ENCODE data around the gene SPOPL.
A peak's percentile ranks its signal among the peaks of the same experiment; 100 is the strongest.
"Not testable (repeated sequence)": the region's sequence is repeated elsewhere in the genome, so short reads cannot be mapped to it uniquely, and the experiment has no call there.

SPOPL gene

DNA sequence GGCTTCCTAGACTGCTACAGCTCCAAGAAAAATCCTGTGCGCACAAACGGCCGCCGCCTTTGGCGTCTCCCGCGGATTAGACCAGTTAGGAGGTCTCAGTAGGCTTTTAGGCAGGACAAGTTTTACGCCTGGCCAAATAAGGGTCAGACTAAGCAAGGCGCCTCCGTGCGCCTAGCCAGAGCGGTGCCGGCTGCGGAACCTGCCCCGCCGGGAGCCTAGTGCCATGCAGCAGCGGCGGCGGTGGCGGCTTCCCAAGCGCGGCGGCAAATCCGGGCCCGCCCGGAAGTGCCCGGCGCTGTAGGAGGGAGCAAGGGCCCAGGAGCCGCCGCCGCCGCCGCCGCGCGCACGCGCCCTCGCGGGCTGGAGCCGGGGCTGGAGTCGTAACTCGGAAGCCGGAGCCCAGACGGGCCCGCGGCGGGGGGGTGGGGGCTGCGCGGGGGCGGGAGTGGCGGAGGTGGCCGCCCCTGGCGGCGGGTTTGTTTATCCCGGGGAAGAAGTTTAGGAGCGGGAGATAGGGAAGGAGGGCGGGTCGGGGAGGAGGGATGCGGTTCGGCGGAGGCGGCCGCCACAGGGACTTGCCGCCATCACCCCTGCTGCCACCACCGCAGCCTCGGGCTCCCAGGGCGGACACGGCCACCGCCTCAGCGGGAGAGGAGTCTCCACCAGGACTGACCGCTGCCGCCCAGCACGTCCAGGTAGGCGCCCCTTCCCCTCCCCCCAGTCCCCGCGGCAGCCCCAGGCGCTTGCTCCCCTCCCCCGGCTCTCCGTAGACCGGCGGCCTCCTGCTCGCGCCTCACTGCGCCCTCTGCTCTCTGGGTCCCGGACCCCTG is at the start of gene SPOPL:
TSS of gene SPOPL (plus strand) at position 346 of the 830 bp plus-strand sequence. CDS start 48,447 bp downstream, outside the sequence.
- H3K4me3 ChIP-seq = peak within 1 kb of the TSS; percentile 86
- peak within 1 kb of the TSS; percentile 88 for H3K27ac ChIP-seq
- no peak for TF ChIP-seq Cebpa-rat (IDR thresholded peaks at IDR 0.05)
- no peaks in the 10 kb centered on the region for H3K27me3 ChIP-seq
- peak within 1 kb of the TSS; percentile 91 for H3K4me2 ChIP-seq
- peaks cover 45% of the 10 kb centered on the region for H4K20me1 ChIP-seq
- peak within 1 kb of the TSS; percentile 86 for H3K9ac ChIP-seq
- H3K36me3 ChIP-seq = no peaks in the 10 kb centered on the region
- peaks cover 35% of the 10 kb centered on the region for H3K4me1 ChIP-seq
- H3K9me3 ChIP-seq = no peaks in the 10 kb centered on the region

DNA sequence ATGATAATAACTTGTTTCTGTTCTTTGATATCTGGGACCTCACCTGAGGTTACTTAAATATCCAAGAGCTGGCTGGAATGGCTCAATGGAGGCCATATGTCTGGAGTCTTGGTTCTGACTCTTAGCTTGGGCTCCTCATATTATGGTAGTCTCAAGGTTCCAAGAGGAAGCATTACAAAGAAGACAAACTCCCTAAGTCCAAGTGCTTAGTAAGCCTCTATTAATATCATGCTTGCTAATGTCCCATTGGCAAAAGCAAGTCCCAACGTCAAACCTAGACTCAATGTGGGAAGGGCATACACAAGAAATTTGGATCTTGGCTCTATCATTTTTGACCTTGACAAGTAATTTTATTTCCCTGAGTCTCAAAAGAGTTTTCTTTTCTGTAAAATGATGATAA is 49.2 kb upstream of the SPOPL start:
- H4K20me1 ChIP-seq = no peaks in the 10 kb centered on the region

DNA sequence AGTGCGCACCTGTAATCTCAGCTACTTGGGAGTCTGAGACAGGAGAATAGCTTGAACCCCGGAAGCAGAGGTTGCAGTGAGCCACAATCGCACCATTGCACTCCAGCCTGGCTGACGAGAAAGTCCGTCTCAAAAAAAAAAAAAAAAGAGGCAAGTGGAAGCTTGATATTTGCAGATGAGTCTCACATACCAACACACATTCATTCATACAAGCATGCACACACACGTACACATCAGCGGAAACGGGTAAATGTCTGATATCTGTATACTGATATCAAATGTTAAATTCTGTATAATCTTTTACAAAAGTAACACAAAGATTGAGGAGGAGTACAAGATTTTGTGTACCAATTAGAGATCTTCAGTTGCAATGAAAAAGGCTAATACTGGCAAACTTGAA is 47.8 kb upstream of the SPOPL start:
- H3K9me3 ChIP-seq = no peaks in the 10 kb centered on the region
- H4K20me1 ChIP-seq = no peaks in the 10 kb centered on the region
- H3K4me2 ChIP-seq = no peak overlapping the region
- no peak for TF ChIP-seq Cebpa-rat (IDR thresholded peaks at IDR 0.05)
- no peaks in the 10 kb centered on the region for H3K36me3 ChIP-seq
- no peaks in the 10 kb centered on the region for H3K27me3 ChIP-seq
- no peak overlapping the region for H3K4me3 ChIP-seq
- no peaks in the 10 kb centered on the region for H3K4me1 ChIP-seq
- H3K27ac ChIP-seq = no peak overlapping the region
- no peak overlapping the region for H3K9ac ChIP-seq

More for the DNA sequence above, 49.2 kb upstream of the SPOPL start:
- Histone ChIP-seq H3K4me3 (no peak overlapping the region), H3K9ac (no peak overlapping the region), H3K27me3 (no peaks in the 10 kb centered on the region), H3K4me2 (no peak overlapping the region), H3K4me1 (no peaks in the 10 kb centered on the region), H3K36me3 (no peaks in the 10 kb centered on the region), H3K9me3 (no peaks in the 10 kb centered on the region), H3K27ac (no peak overlapping the region)
- TF ChIP-seq Cebpa-rat (IDR thresholded peaks at IDR 0.05) = no peak

DNA sequence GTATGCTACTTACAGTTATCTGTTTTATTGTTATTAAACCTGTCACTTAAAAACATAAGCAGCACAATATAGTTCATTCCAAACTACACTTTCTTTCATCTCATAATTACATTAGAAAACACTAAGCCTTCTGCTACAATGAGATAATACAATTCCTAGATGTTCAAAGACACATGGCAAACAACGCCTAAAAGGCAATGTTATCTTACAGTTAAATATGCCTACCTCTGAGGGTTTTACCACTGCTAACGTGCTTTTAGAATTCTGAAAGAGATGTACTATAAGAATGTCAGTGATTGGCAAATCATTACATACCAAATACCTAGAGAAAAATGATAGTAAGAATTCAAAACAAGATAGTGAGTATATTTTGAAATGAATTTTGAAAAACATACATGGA is 46.8 kb upstream of the SPOPL start:
- Histone ChIP-seq H3K4me2 (no peak overlapping the region), H3K4me3 (no peak overlapping the region), H3K36me3 (no peaks in the 10 kb centered on the region), H3K9me3 (no peaks in the 10 kb centered on the region), H3K27ac (no peak overlapping the region), H3K9ac (no peak overlapping the region), H4K20me1 (no peaks in the 10 kb centered on the region), H3K4me1 (no peaks in the 10 kb centered on the region), H3K27me3 (no peaks in the 10 kb centered on the region)
- TF ChIP-seq Cebpa-rat (IDR thresholded peaks at IDR 0.05) = no peak

DNA sequence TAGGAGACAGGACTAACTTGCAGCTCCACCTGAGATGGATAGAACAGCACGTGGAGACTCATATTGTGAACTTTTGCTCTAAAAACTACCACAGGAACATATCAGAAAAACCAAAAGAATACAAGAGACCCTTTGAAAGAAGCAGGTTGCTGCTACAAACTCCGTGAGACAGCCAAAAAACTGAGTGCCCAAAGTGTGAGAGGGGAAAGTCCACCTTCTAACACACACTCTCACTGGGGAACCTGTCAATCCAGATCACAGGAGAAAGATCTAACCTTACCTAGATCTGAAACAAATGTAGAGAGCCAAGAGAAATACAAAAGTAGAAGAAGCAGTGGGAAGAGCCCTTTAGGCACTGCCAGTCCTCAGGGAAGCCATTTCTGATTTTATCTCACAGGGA is 46.3 kb upstream of the SPOPL start:
- H3K4me2 ChIP-seq = no peak overlapping the region
- no peak overlapping the region for H3K27ac ChIP-seq
- H3K9ac ChIP-seq = no peak overlapping the region
- H3K27me3 ChIP-seq = no peaks in the 10 kb centered on the region
- no peaks in the 10 kb centered on the region for H4K20me1 ChIP-seq
- no peak for TF ChIP-seq Cebpa-rat (IDR thresholded peaks at IDR 0.05)
- no peaks in the 10 kb centered on the region for H3K4me1 ChIP-seq
- no peak overlapping the region for H3K4me3 ChIP-seq
- H3K36me3 ChIP-seq = no peaks in the 10 kb centered on the region
- H3K9me3 ChIP-seq = no peaks in the 10 kb centered on the region

DNA sequence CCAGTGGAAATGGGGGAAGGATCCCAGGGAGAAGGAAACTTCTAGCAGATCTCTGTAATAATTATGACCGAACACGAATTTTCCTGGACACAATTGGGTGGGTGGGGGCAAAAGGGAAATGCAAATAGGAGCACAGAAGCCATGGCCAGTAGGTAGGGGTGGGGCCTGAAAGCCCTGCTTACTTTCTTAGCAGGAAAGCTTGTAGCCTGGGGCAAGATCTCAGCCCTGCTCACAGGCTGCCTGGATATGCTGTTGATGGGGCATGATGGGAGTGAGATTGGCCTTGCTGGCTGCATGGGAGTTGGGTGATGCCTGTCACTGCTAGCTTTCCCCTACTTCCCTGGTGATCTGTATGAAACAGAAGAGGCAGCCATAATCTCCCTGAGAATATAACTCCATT is 45.9 kb upstream of the SPOPL start:
- TF ChIP-seq Cebpa-rat (IDR thresholded peaks at IDR 0.05) = no peak
- no peak overlapping the region for H3K4me2 ChIP-seq
- H3K9ac ChIP-seq = no peak overlapping the region
- H3K27ac ChIP-seq = no peak overlapping the region
- H3K36me3 ChIP-seq = no peaks in the 10 kb centered on the region
- no peak overlapping the region for H3K4me3 ChIP-seq
- H3K4me1 ChIP-seq = no peaks in the 10 kb centered on the region
- no peaks in the 10 kb centered on the region for H3K9me3 ChIP-seq
- no peaks in the 10 kb centered on the region for H3K27me3 ChIP-seq
- H4K20me1 ChIP-seq = no peaks in the 10 kb centered on the region

DNA sequence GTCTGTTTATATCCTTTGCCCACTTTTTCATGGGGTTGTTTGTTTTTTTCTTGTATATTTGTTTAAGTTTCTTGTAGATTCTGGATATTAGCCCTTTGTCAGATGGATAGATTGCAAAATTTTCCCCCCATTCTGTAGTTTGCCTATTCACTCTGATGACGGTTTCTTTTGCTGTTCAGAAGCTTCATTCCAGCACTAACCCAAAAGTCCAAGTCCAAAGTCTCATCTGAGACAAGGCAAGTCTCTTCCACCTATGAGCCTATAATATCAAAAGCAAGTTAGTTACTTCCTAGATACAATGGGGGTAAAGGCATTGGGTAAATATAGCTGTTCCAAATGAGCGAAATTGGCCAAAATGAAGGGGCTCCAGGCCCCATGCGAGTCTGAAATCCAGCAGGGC is 38.9 kb upstream of the SPOPL start:
- not testable (repeated sequence) for H3K27ac ChIP-seq, H3K4me3 ChIP-seq, H3K4me2 ChIP-seq, H3K4me1 ChIP-seq, H3K27me3 ChIP-seq, H3K9ac ChIP-seq, H3K36me3 ChIP-seq, H4K20me1 ChIP-seq
- peaks cover 14% of the 10 kb centered on the region; the same call in 1 of the 2 replicates for H3K9me3 ChIP-seq

DNA sequence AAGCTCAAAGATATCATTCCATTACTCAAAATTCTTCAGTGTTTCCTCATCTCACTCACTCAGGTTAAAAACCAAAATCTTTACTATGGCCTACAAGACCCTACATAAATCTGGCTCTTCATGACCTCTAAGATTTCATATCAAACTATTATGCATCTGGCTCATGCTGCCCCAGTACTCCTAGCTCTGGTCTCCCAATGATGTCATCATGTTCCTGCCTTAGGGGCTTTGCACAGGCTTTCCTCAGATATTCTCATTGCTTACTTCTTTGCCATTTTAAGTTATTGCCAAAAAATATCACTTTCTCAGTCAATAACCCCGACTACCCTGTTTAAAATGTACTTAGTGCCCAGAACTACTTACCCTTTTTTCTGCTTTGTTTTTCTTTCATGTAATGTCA is 33.0 kb upstream of the SPOPL start:
- Histone ChIP-seq H3K9ac (no peak overlapping the region), H3K27ac (no peak overlapping the region), H4K20me1 (no peaks in the 10 kb centered on the region), H3K4me2 (no peak overlapping the region), H3K4me3 (no peak overlapping the region), H3K27me3 (no peaks in the 10 kb centered on the region), H3K36me3 (no peaks in the 10 kb centered on the region), H3K4me1 (no peaks in the 10 kb centered on the region), H3K9me3 (no peaks in the 10 kb centered on the region)
- TF ChIP-seq Cebpa-rat (IDR thresholded peaks at IDR 0.05) = no peak

DNA sequence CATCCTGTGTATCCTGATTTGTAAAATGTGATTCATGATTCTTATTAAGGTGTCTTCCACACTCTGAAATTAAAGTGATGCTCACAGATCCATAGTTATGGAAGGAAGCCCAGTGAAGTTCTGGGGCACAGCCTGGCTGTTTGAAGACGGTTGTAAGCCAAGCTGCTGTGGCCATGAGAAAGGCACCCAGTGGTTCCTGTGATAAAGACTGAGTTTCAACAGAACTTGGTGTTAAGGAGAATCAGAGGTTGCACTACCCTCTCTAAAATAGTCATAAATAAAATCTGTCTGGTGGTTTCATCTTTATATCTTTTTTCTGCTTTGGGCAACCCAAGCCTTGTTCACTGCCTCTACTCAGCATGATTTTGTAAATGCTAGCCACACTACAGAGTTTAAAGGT is 32.2 kb upstream of the SPOPL start:
- Histone ChIP-seq H3K27ac (no peak overlapping the region), H3K9ac (no peak overlapping the region), H3K9me3 (no peaks in the 10 kb centered on the region), H3K4me3 (no peak overlapping the region), H4K20me1 (no peaks in the 10 kb centered on the region), H3K27me3 (no peaks in the 10 kb centered on the region), H3K4me2 (no peak overlapping the region), H3K4me1 (no peaks in the 10 kb centered on the region), H3K36me3 (no peaks in the 10 kb centered on the region)
- TF ChIP-seq Cebpa-rat (IDR thresholded peaks at IDR 0.05) = no peak

DNA sequence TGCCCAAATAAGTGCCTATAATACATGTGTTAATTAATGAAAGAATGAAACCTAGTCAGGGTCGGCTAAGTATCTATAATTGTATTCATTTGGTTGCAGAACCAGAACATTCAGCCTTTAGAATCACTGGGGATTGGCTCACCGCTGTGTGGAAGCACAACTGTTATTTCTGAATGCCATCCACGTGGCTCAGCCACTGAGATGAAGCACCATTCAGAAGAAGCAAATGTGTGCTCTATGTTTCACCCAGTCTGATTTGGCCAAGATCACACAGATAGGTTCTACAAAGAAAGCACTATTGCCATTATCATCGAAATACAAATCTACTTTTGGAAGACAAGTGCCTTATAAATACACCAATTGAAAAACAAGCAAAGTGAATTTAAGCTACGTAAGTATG is 30.6 kb upstream of the SPOPL start:
- Histone ChIP-seq H3K27me3 (no peaks in the 10 kb centered on the region), H3K4me2 (no peak overlapping the region), H3K4me1 (no peaks in the 10 kb centered on the region), H3K9ac (no peak overlapping the region), H3K36me3 (no peaks in the 10 kb centered on the region), H4K20me1 (no peaks in the 10 kb centered on the region), H3K4me3 (no peak overlapping the region), H3K9me3 (no peaks in the 10 kb centered on the region), H3K27ac (no peak overlapping the region)
- no peak for TF ChIP-seq Cebpa-rat (IDR thresholded peaks at IDR 0.05)

Data from BLaER1 (cell line).